Nephron (organoid): ENCODE data around the gene CCDC93.

Experiments used
- H3K27ac Mint-ChIP-seq, 3 experiments: 2 replicates each; pipeline ENCODE4 v1.8.0; 2020; ENCODE audit warnings: mixed read lengths in 3 of 3, mild to moderate bottlenecking in 2 of 3, moderate library complexity in 1 of 3
- H3K27me3 Mint-ChIP-seq: 2 replicates; pipeline ENCODE4 v1.8.0; 2021; ENCODE audit warnings: low read depth, mild to moderate bottlenecking, moderate library complexity, mixed read lengths
- H3K36me3 Mint-ChIP-seq: 2 replicates; pipeline ENCODE4 v1.8.0; 2020; ENCODE audit warnings: low read depth, mixed read lengths
- H3K4me1 Mint-ChIP-seq: 2 replicates; pipeline ENCODE4 v1.8.0; 2020; ENCODE audit warnings: mixed read lengths
- H3K4me3 Mint-ChIP-seq, 3 experiments: 2 replicates each; pipeline ENCODE4 v1.8.0; 2020; ENCODE audit warnings: mild to moderate bottlenecking in 3 of 3, mixed read lengths in 3 of 3, moderate library complexity in 2 of 3
- H3K9me3 Mint-ChIP-seq: 2 replicates; pipeline ENCODE4 v1.8.0; 2020; ENCODE audit warnings: mixed read lengths
- TF ChIP-seq, protein P1 (sequence below), 3 experiments: fragments of 200-600 bp; sonication (generic); IDR thresholded peaks; one replicate each; pipeline ENCODE4 v1.5.0; 2021; ENCODE audit warnings: antibody characterized with exemption in 3 of 3; ENCODE audit not compliant: unreplicated experiment in 3 of 3

CCDC93 gene

DNA sequence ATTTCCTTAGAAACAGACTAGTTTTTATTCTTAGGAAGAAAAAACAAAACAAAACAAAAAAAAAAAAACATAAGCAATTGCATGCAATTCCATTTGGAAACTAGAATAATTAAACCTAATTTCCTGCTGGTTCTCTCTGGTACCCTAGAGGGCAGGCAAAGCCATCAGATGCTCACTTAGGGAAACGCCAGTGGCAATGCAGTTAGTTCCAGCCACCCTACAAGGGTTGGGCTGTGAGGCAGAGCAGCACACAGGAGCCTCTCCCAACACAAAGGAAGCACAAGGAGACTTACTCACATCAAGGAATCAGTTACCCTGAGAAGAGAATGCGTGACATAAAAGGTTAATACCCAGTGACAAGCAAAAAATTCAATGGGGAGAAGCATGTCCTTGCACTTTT, 28.8 kb downstream of the CCDC93 start:
- H3K27ac Mint-ChIP-seq, result no peak overlapping the region
- H3K36me3 Mint-ChIP-seq, result peaks cover 18% of the 10 kb centered on the region
- no peaks in the 10 kb centered on the region for H3K9me3 Mint-ChIP-seq
- H3K4me1 Mint-ChIP-seq, result no peaks in the 10 kb centered on the region
- H3K4me3 Mint-ChIP-seq, result no peak overlapping the region
- TF ChIP-seq, protein P1, sequence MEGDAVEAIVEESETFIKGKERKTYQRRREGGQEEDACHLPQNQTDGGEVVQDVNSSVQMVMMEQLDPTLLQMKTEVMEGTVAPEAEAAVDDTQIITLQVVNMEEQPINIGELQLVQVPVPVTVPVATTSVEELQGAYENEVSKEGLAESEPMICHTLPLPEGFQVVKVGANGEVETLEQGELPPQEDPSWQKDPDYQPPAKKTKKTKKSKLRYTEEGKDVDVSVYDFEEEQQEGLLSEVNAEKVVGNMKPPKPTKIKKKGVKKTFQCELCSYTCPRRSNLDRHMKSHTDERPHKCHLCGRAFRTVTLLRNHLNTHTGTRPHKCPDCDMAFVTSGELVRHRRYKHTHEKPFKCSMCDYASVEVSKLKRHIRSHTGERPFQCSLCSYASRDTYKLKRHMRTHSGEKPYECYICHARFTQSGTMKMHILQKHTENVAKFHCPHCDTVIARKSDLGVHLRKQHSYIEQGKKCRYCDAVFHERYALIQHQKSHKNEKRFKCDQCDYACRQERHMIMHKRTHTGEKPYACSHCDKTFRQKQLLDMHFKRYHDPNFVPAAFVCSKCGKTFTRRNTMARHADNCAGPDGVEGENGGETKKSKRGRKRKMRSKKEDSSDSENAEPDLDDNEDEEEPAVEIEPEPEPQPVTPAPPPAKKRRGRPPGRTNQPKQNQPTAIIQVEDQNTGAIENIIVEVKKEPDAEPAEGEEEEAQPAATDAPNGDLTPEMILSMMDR (IDR thresholded peaks at IDR 0.05; ENCODE audit: unreplicated experiment in 3 of 3), result no peak
- H3K27me3 Mint-ChIP-seq, result no peaks in the 10 kb centered on the region

DNA sequence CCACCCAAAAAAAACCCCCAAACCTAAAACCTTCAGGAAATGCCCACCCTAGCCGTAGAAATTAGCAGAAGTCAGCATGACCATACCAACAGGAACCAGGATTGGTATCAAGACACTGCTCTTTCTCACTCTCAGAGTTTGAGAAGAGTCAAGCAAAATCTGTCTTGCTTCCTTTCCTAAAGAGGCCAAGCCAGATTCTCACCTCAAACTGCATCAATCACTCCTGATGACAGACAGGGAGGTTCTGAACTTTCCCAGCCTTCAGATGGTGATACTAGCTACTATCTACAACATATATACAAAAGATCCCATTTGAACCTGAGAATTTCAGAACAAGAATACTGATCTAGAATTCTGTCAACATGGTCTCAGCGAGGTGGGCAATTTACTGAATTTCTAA, 29.7 kb downstream of the CCDC93 start:
- TF ChIP-seq, protein P1 (IDR thresholded peaks at IDR 0.05; ENCODE audit: unreplicated experiment in 3 of 3), result no peak
- H3K4me1 Mint-ChIP-seq, result no peaks in the 10 kb centered on the region
- no peak overlapping the region for H3K27ac Mint-ChIP-seq
- H3K27me3 Mint-ChIP-seq, result no peaks in the 10 kb centered on the region
- H3K9me3 Mint-ChIP-seq, result no peaks in the 10 kb centered on the region
- H3K36me3 Mint-ChIP-seq, result peaks cover 10% of the 10 kb centered on the region
- no peak overlapping the region for H3K4me3 Mint-ChIP-seq

DNA sequence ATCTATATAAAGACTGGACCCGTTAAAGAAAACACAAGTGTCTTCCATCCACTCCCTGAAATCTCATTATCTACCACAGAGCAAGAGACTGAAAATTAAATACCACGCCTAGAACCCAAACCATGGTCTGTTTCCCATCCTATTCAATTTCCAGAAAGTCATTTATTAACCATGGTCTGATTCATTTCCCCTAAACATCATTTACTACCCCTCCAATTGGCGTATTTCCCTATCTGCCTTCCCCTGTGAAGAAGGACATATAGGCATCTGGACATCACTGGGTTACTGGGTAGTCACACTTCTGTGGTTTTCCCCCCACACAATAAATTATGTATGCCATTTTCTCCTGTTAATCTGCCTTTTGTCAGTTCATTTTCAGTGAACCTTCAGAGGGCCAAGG, 30.8 kb downstream of the CCDC93 start:
- H3K4me1 Mint-ChIP-seq, result no peaks in the 10 kb centered on the region
- no peaks in the 10 kb centered on the region for H3K9me3 Mint-ChIP-seq
- TF ChIP-seq, protein P1 (IDR thresholded peaks at IDR 0.05; ENCODE audit: unreplicated experiment in 3 of 3), result no peak
- H3K27ac Mint-ChIP-seq, result no peak overlapping the region
- no peaks in the 10 kb centered on the region for H3K27me3 Mint-ChIP-seq
- H3K4me3 Mint-ChIP-seq, result no peak overlapping the region
- H3K36me3 Mint-ChIP-seq, result peaks cover 9% of the 10 kb centered on the region

DNA sequence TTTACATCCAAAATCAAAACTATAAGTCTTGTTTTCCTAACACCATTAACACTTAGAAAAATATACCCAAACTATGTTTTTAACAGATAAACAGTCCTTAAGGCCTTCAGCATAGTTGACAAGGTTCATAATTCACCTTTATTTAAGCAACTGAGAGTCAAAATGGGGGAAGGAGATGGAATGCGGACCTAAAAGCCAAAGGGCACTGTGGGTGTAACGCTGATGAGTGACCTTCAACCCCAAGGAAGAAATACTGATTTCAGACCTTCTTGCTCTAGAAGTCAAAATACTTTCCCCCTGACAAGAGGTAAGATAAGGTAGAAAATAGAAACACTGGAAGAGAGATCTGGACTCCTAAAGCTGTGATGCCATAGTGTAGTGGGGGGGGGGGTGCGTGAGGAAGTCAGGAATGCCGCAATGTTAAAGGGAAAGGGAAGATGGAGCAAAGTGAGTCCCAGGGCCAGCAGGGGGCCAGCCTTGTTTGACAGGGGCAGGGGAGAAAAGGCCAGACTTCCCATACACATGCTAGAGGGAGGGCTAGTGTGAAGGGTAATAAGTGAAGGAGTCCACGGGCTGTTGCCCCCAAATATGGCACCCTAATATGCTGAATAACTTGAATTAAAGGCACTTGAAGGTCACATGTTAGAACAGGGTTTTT, 31.4 kb downstream of the CCDC93 start:
- no peak overlapping the region for H3K27ac Mint-ChIP-seq
- H3K4me1 Mint-ChIP-seq, result no peaks in the 10 kb centered on the region
- H3K4me3 Mint-ChIP-seq, result no peak overlapping the region
- TF ChIP-seq, protein P1 (IDR thresholded peaks at IDR 0.05; ENCODE audit: unreplicated experiment in 3 of 3), result no peak
- H3K27me3 Mint-ChIP-seq, result no peaks in the 10 kb centered on the region
- no peaks in the 10 kb centered on the region for H3K9me3 Mint-ChIP-seq
- H3K36me3 Mint-ChIP-seq, result peaks cover 14% of the 10 kb centered on the region

DNA sequence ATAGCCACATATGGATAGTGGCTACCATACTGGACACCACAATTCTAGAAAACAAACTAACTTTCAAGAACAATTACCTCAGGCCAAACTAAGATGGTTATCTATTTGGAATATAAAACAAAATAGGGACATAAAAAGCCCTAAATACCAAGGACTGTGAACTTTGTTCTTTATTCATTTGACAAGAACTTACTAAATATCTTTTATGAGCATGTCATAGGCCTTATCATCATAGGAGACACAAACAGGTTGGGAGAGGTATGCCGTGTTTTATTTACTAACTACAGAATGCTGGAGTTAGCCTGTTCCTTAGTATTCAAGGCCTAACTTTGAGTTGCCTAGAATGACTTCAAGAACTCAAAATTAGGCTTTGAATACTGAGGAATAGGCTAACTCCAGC, 32.1 kb downstream of the CCDC93 start:
- H3K4me3 Mint-ChIP-seq, result no peak overlapping the region

More for the DNA sequence above, 32.1 kb downstream of the CCDC93 start:
- no peaks in the 10 kb centered on the region for H3K4me1 Mint-ChIP-seq
- TF ChIP-seq, protein P1 (IDR thresholded peaks at IDR 0.05; ENCODE audit: unreplicated experiment in 3 of 3), result no peak
- no peaks in the 10 kb centered on the region for H3K27me3 Mint-ChIP-seq
- H3K9me3 Mint-ChIP-seq, result no peaks in the 10 kb centered on the region
- peaks cover 16% of the 10 kb centered on the region for H3K36me3 Mint-ChIP-seq
- no peak overlapping the region for H3K27ac Mint-ChIP-seq
